SK-N-SH treated with all-trans-retinoic acid at 6 μM for 48 hours (cell line): ENCODE results near the gene LTN1.

Source experiments
- ATAC-seq: fragments of 200-7000 bp; cut with Tn5 transposase; 3 replicates; pipeline ENCODE4 v1.9.1; 2020; ENCODE audit warnings: mild to moderate bottlenecking, moderate library complexity
- ARNTL ChIP-seq: fragments of 450-650 bp; formaldehyde crosslinking; IDR thresholded peaks from 2 replicates; pipeline ENCODE4 v1.5.0; 2020; ENCODE audit warnings: low read depth, mild to moderate bottlenecking, moderate library complexity, borderline replicate concordance
- BACH2 ChIP-seq: fragments of 250-450 bp; sonication (Bioruptor Pico); IDR thresholded peaks from 2 replicates; pipeline ENCODE4 v1.9.0; 2021; ENCODE audit warnings: mild to moderate bottlenecking, borderline replicate concordance
- CREB5 ChIP-seq: fragments of 250-450 bp; sonication (Bioruptor Pico); IDR thresholded peaks from 2 replicates; pipeline ENCODE4 v1.5.1; 2020; ENCODE audit warnings: low read depth, mild to moderate bottlenecking, moderate library complexity
- CSDC2 ChIP-seq: fragments of 250-450 bp; sonication (Bioruptor Pico); IDR thresholded peaks from 2 replicates; pipeline ENCODE4 v1.5.0; 2020; ENCODE audit warnings: mild to moderate bottlenecking, moderate library complexity
- CSRNP3 ChIP-seq: fragments of 250-450 bp; sonication (Bioruptor Pico); IDR thresholded peaks from 2 replicates; pipeline ENCODE4 v1.5.1; 2021; ENCODE audit warnings: mild to moderate bottlenecking, moderate library complexity
- GLIS3 ChIP-seq: fragments of 250-450 bp; sonication (Bioruptor Pico); IDR thresholded peaks from 2 replicates; pipeline ENCODE4 v1.5.0; 2020; ENCODE audit warnings: mild to moderate bottlenecking, moderate library complexity
- OSR1 ChIP-seq: fragments of 250-450 bp; sonication (Bioruptor Pico); IDR thresholded peaks from 2 replicates; pipeline ENCODE4 v1.8.0; 2022; ENCODE audit warnings: moderate library complexity, mild to moderate bottlenecking, inconsistent platforms
- PATZ1 ChIP-seq: fragments of 250-450 bp; sonication (Bioruptor Pico); IDR thresholded peaks from 2 replicates; pipeline ENCODE4 v1.8.0; 2020; ENCODE audit warnings: mild to moderate bottlenecking, moderate library complexity, borderline replicate concordance
- POU6F1 ChIP-seq: fragments of 250-450 bp; sonication (Bioruptor Pico); IDR thresholded peaks from 2 replicates; pipeline ENCODE4 v1.8.0; 2021; ENCODE audit warnings: low read depth, mild to moderate bottlenecking, moderate library complexity, borderline replicate concordance
- PPARA ChIP-seq: fragments of 250-450 bp; sonication (Bioruptor Pico); IDR thresholded peaks from 2 replicates; pipeline ENCODE4 v1.5.0; 2020; ENCODE audit warnings: mild to moderate bottlenecking, borderline replicate concordance
- RARB ChIP-seq: fragments of 250-450 bp; sonication (Bioruptor Pico); IDR thresholded peaks from 2 replicates; pipeline ENCODE4 v1.8.0; 2021; ENCODE audit warnings: mild to moderate bottlenecking, moderate library complexity
- SNAI2 ChIP-seq: fragments of 250-450 bp; sonication (Bioruptor Pico); IDR thresholded peaks from 2 replicates; pipeline ENCODE4 v1.5.0; 2020; ENCODE audit warnings: mild to moderate bottlenecking, moderate library complexity
- TCF4 ChIP-seq: fragments of 250-450 bp; sonication (Bioruptor Pico); IDR thresholded peaks from 2 replicates; pipeline ENCODE4 v1.8.0; 2021; ENCODE audit warnings: mild to moderate bottlenecking, moderate library complexity, borderline replicate concordance
- TOX ChIP-seq: fragments of 250-450 bp; sonication (Bioruptor Pico); IDR thresholded peaks from 2 replicates; pipeline ENCODE4 v1.8.0; 2021; ENCODE audit warnings: mild to moderate bottlenecking, moderate library complexity, borderline replicate concordance
- TSHZ2 ChIP-seq: fragments of 250-450 bp; sonication (Bioruptor Pico); IDR thresholded peaks from 2 replicates; pipeline ENCODE4 v1.5.0; 2020; ENCODE audit warnings: mild to moderate bottlenecking, moderate library complexity
- ZC3H10 ChIP-seq: fragments of 250-450 bp; sonication (Bioruptor Pico); IDR thresholded peaks from 2 replicates; pipeline ENCODE4 v1.5.1; 2021; ENCODE audit warnings: mild to moderate bottlenecking, moderate library complexity
- ZFP3 ChIP-seq: fragments of 250-450 bp; sonication (Bioruptor Pico); IDR thresholded peaks from 2 replicates; pipeline ENCODE4 v1.5.0; 2020; ENCODE audit warnings: mild to moderate bottlenecking, moderate library complexity
- ZNF565 ChIP-seq: fragments of 450-650 bp; formaldehyde crosslinking; conservative IDR thresholded peaks from 2 replicates; pipeline ENCODE4 v1.5.0; 2020; ENCODE audit warnings: low read depth, mild to moderate bottlenecking, moderate library complexity
- ZNF70 ChIP-seq: fragments of 450-650 bp; formaldehyde crosslinking; IDR thresholded peaks from 2 replicates; pipeline ENCODE4 v1.5.0; 2020; ENCODE audit warnings: mild to moderate bottlenecking, moderate library complexity

The LTN1 gene

GRCh38 chr21:28916150-28916893 is 76.4 kb downstream of the LTN1 start:
- no peak for TF ChIP-seq ARNTL
- no peak for TF ChIP-seq PPARA (CRISPR knock-in tag)
- no peak for TF ChIP-seq ZNF70
- no peak for TF ChIP-seq PATZ1
- ATAC-seq: no peak

GRCh38 chr21:28913071-28913470 is 79.6 kb downstream of the LTN1 start:
- TF ChIP-seq ZFP3: no peak
- TF ChIP-seq GLIS3: no peak
- no peak for TF ChIP-seq TOX (CRISPR knock-in tag)
- no peak for TF ChIP-seq CSDC2
- TF ChIP-seq BACH2: no peak
- no peak for TF ChIP-seq SNAI2
- no peak for TF ChIP-seq CSRNP3 (CRISPR knock-in tag)
- TF ChIP-seq RARB (CRISPR knock-in tag): no peak
- TF ChIP-seq, all 23 proteins: peak for 0
- ATAC-seq: no peak

- TF ChIP-seq PATZ1 (no peak), TOX (CRISPR knock-in tag) (no peak), ZC3H10 (no peak), TCF4 (no peak), CREB5 (CRISPR knock-in tag) (no peak), TSHZ2 (CRISPR knock-in tag) (no peak), CSRNP3 (CRISPR knock-in tag) (no peak), PPARA (CRISPR knock-in tag) (no peak), ARNTL (no peak), CSDC2 (no peak), ZNF565 (CRISPR knock-in tag) (no peak), OSR1 (no peak), POU6F1 (CRISPR knock-in tag) (no peak), RARB (CRISPR knock-in tag) (no peak)
- TF ChIP-seq, all 23 proteins: peak for 0
- ATAC-seq: no peak
Measured at GRCh38 chr21:28910280-28910887, 82.3 kb downstream of the LTN1 start.
